Measurements from ENCODE around the gene DSCAM. TPM values are rescaled to one million over a fixed set of nuclear protein-coding genes. Genes with fewer than 3 reads are reported as not detected.
"Not testable (repeated sequence)": the region's sequence is repeated elsewhere in the genome, so short reads cannot be mapped to it uniquely, and the experiment has no call there.

Gene DSCAM
- total RNA-seq, 4 donors from 2014 or later: not detected

DNA sequence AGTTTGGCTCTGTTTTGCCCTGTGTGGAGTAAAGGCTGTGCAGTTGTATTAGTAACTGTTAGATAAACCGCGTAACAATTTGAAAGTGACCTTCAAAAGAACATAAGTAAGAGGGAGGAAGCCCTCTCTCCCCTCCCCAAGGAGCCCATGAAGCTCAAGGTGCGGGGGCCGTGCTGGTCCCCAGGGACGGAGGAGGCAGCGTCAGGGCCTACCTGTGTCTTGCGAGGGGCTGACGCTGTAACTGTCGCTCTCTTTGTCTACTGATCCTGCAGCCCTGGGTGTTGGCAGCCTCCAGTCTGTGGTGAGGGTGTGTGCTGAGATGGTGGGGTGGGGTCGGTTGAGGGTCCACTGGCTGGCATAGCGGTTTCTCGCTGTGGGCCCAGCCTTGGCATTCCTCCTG is 803.1 kb downstream of the DSCAM start:
- 95% methylated on average over 11 to 12 of the region's 12 CpGs for WGBS, 2 donors
- H3K4me3 ChIP-seq (ENCODE audit: low read depth, poor library complexity, severe bottlenecking): no peak overlapping the region
- DNase-seq (ENCODE audit: low spot score in 2 of 2): no peak
- intact Hi-C loops (cut with DNase I; ENCODE audit: low total_unique reads): no loop called here
- no peak for TF ChIP-seq CTCF (IDR thresholded peaks at IDR 0.05)
- TF ChIP-seq POLR2A (IDR thresholded peaks at IDR 0.05): no peak

DNA sequence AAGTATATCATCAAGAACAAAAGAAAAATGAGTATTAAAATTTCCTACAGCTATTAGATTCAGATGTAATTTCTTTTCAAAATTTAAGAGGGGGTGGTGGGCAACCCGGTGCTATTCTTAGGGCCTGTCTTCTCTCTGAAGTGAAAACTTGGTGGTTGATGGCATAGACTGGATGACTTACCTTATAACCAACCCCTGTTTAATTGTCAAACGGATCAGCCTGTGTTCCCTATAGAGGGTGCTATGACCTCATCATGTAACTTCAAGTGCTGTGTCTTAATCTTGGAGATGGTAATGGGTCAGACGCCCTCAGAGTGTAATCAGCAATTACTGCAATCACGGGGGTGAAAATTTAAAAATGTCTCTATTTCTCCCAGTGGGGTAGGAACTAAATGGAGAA is 803.5 kb downstream of the DSCAM start:
- DNase-seq (ENCODE audit: low spot score in 2 of 2): no peak
- intact Hi-C loops (cut with DNase I; ENCODE audit: low total_unique reads): no loop called here
- H3K4me3 ChIP-seq (ENCODE audit: low read depth, poor library complexity, severe bottlenecking): no peak overlapping the region
- TF ChIP-seq CTCF (IDR thresholded peaks at IDR 0.05) (no peak), POLR2A (IDR thresholded peaks at IDR 0.05) (no peak)
- 60 to 61% methylated on average over 4 of the region's 4 CpGs for WGBS, 2 donors

GRCh38 chr21:40041446-40041845 is 805.5 kb downstream of the DSCAM start:
- DNase-seq (ENCODE audit: low spot score in 2 of 2): no peak
- no peak overlapping the region for H3K4me3 ChIP-seq (ENCODE audit: low read depth, poor library complexity, severe bottlenecking)
- no peak for TF ChIP-seq POLR2A (IDR thresholded peaks at IDR 0.05)
- no peak for TF ChIP-seq CTCF (IDR thresholded peaks at IDR 0.05)
- intact Hi-C loops (cut with DNase I; ENCODE audit: low total_unique reads): no loop called here
- 93% methylated on average over 6 of the region's 6 CpGs for WGBS, 2 donors

- intact Hi-C loops (cut with DNase I; ENCODE audit: low total_unique reads); DNase-seq (ENCODE audit: low spot score in 2 of 2); H3K4me3 ChIP-seq (ENCODE audit: low read depth, poor library complexity, severe bottlenecking): not testable (repeated sequence)
- WGBS, 2 donors: 82 to 84% methylated on average over 25 of the region's 25 CpGs
Observed at GRCh38 chr21:40033156-40033782, 813.7 kb downstream of the DSCAM start.

GRCh38 chr21:40029888-40030287 is 817.1 kb downstream of the DSCAM start:
- no peak for DNase-seq (ENCODE audit: low spot score in 2 of 2)
- intact Hi-C loops (cut with DNase I; ENCODE audit: low total_unique reads): no loop called here
- TF ChIP-seq CTCF (IDR thresholded peaks at IDR 0.05) (no peak), POLR2A (IDR thresholded peaks at IDR 0.05) (no peak)
- 87 to 88% methylated on average over 6 of the region's 6 CpGs for WGBS, 2 donors
- no peak overlapping the region for H3K4me3 ChIP-seq (ENCODE audit: low read depth, poor library complexity, severe bottlenecking)

DNA sequence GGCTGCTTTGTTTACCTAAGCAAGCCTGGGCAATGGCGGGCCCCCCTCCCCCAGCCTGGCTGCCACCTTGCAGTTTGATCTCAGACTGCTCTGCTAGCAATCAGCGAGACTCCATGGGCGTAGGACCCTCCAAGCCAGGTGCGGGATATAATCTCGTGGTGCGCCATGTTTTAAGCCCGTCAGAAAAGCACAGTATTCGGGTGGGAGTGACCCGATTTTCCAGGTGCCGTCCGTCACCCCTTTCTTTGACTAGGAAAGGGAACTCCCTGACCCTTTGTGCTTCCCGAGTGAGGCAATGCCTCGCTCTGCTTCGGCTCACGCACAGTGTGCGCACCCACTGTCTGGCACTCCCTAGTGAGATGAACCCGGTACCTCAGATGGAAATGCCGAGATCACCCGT is 818.6 kb downstream of the DSCAM start:
- DNase-seq (ENCODE audit: low spot score in 2 of 2); H3K4me3 ChIP-seq (ENCODE audit: low read depth, poor library complexity, severe bottlenecking); intact Hi-C loops (cut with DNase I; ENCODE audit: low total_unique reads): not testable (repeated sequence)
- 84 to 88% methylated on average over 18 of the region's 19 CpGs for WGBS, 2 donors
